Hematopoietic multipotent progenitor cell (in vitro differentiated cells): ENCODE data around the gene RHCG. TPM values are rescaled to one million over a fixed set of nuclear protein-coding genes. Genes with fewer than 3 reads are reported as not detected.

Source experiments
- total RNA-seq: library from RNA; depleted of rRNA; stranded (reverse); fragments of >200 nt; gene quantifications from one replicate; pipeline ENCODE4 v1.2.3, GENCODE V29; 2012

RHCG gene
- total RNA-seq, 1 donor = not detected

Other genes starting within 250 kb of the RHCG start
- 153 TPM for gene POLG, start 161.8 kb downstream of the RHCG start, total RNA-seq
- 1.6 TPM for gene TICRR, start 78.9 kb upstream of the RHCG start, total RNA-seq
- gene KIF7, start 158.9 kb upstream of the RHCG start, total RNA-seq = 13.2 TPM
- under 0.01 TPM for gene PLIN1, start 182.8 kb upstream of the RHCG start, total RNA-seq
- gene PEX11A, start 194.2 kb upstream of the RHCG start, total RNA-seq = 9.7 TPM
- 0.27 TPM for gene WDR93, start 194.2 kb upstream of the RHCG start, total RNA-seq